ENCODE data around the gene OSBPL2.

DNA sequence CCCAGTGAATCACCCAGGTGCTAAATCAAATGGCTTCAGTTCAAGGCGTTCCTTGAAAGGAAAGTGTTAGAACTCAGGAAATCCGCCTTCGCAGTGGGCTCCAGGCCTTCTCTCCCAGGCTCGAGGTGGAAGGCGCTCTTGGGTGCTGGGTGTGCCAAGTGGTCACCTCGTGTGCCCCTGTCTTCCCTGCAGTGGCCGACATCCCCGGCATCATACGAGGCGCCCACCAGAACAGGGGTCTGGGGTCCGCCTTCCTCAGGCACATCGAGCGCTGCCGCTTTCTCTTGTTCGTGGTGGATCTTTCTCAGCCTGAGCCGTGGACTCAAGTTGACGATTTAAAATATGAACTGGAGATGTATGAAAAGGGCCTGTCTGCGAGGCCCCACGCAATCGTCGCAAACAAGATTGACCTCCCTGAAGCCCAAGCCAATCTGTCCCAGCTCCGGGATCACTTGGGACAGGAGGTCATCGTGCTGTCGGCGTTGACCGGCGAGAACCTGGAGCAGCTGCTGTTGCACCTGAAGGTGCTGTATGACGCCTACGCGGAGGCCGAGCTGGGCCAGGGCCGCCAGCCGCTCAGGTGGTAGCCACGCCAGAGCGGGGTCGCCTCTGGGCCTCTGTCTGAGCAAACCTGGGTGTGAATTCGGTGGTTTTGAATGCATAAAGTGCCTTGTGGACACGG lies 37.7 kb upstream of the OSBPL2 start:
- TF ChIP-seq, protein P1, sequence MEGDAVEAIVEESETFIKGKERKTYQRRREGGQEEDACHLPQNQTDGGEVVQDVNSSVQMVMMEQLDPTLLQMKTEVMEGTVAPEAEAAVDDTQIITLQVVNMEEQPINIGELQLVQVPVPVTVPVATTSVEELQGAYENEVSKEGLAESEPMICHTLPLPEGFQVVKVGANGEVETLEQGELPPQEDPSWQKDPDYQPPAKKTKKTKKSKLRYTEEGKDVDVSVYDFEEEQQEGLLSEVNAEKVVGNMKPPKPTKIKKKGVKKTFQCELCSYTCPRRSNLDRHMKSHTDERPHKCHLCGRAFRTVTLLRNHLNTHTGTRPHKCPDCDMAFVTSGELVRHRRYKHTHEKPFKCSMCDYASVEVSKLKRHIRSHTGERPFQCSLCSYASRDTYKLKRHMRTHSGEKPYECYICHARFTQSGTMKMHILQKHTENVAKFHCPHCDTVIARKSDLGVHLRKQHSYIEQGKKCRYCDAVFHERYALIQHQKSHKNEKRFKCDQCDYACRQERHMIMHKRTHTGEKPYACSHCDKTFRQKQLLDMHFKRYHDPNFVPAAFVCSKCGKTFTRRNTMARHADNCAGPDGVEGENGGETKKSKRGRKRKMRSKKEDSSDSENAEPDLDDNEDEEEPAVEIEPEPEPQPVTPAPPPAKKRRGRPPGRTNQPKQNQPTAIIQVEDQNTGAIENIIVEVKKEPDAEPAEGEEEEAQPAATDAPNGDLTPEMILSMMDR (IDR thresholded peaks at IDR 0.05), result no peak
- no peak for TF ChIP-seq POLR2A (IDR thresholded peaks at IDR 0.05)
